SHP77 (cell line): Measurements from ENCODE around the gene TEX261.
"Not testable (repeated sequence)": the region's sequence is repeated elsewhere in the genome, so short reads cannot be mapped to it uniquely, and the experiment has no call there.

Experiments used
- DNase-seq, 2 experiments: peaks; one replicate each; lab custom pipeline; 2025; lab: John Stamatoyannopoulos, UW

TEX261 gene

GRCh38 chr2:71000780-71001591 is 6.3 kb upstream of the TEX261 start:
- DNase-seq = peak; percentile 34 to 64

GRCh38 chr2:70999931-71000330 is 5.3 kb upstream of the TEX261 start:
- DNase-seq = not testable (repeated sequence)

GRCh38 chr2:70999362-70999761 is 4.7 kb upstream of the TEX261 start:
- DNase-seq = no peak

- DNase-seq = not testable (repeated sequence)
These were observed 4.2 kb upstream of the TEX261 start for GRCh38 chr2:70998885-70999284.

GRCh38 chr2:70995426-70995729 is 705 bp upstream of the TEX261 start:
- DNase-seq = peak; percentile 52 to 77

- no peak for DNase-seq
These were observed 519 bp downstream of the TEX261 start for GRCh38 chr2:70994009-70994698.

GRCh38 chr2:70992945-70993853 is 1.5 kb downstream of the TEX261 start:
- no peak for DNase-seq

GRCh38 chr2:70991742-70992141 is 2.9 kb downstream of the TEX261 start:
- no peak for DNase-seq

GRCh38 chr2:70991142-70991541 is 3.5 kb downstream of the TEX261 start:
- no peak for DNase-seq

- DNase-seq = no peak
These were observed 4.5 kb downstream of the TEX261 start for GRCh38 chr2:70990216-70990615.

GRCh38 chr2:70988726-70989648 is 5.7 kb downstream of the TEX261 start:
- no peak for DNase-seq

GRCh38 chr2:70988151-70988550 is 6.5 kb downstream of the TEX261 start:
- no peak for DNase-seq

GRCh38 chr2:70987386-70987785 is 7.3 kb downstream of the TEX261 start:
- no peak for DNase-seq

- no peak for DNase-seq
These were observed 8.0 kb downstream of the TEX261 start for GRCh38 chr2:70986499-70987189.

- no peak for DNase-seq
These were observed 8.7 kb downstream of the TEX261 start for GRCh38 chr2:70985956-70986355.

- no peak for DNase-seq
These were observed 9.4 kb downstream of the TEX261 start for GRCh38 chr2:70985283-70985688.

GRCh38 chr2:70984576-70985282 is 9.9 kb downstream of the TEX261 start:
- no peak for DNase-seq

GRCh38 chr2:70984228-70984575 is 10.5 kb downstream of the TEX261 start:
- no peak for DNase-seq

GRCh38 chr2:70983506-70984227 is 11.0 kb downstream of the TEX261 start:
- no peak for DNase-seq

- no peak for DNase-seq
These were observed 11.7 kb downstream of the TEX261 start for GRCh38 chr2:70982971-70983370.
